NCI-H146 treated with DMSO at 0.1 percent for 48 hours (cell line): Measurements from ENCODE around the gene C9orf85.
A peak's percentile ranks its signal among the peaks of the same experiment; 100 is the strongest.

Experiments
- DNase-seq: peaks from one replicate; lab custom pipeline; 2025; ENCODE audit not compliant: unreplicated experiment; lab: John Stamatoyannopoulos, UW

Gene C9orf85

GRCh38 chr9:71901695-71902597, 9.5 kb upstream of the C9orf85 start:
- no peak for DNase-seq

GRCh38 chr9:71904076-71904475, 7.4 kb upstream of the C9orf85 start:
- DNase-seq, result no peak

- no peak for DNase-seq
Observed at GRCh38 chr9:71908825-71909224, 2.6 kb upstream of the C9orf85 start.

- DNase-seq, result peak; percentile 14
Observed at GRCh38 chr9:71909887-71910649, 1.4 kb upstream of the C9orf85 start.

- no peak for DNase-seq
Observed at GRCh38 chr9:71910650-71911060, 784 bp upstream of the C9orf85 start.

- DNase-seq, result no peak
Observed at GRCh38 chr9:71911908-71912335, 483 bp downstream of the C9orf85 start.

- DNase-seq, result no peak
Observed at GRCh38 chr9:71915495-71915894, 4.1 kb downstream of the C9orf85 start.

- no peak for DNase-seq
Observed at GRCh38 chr9:71916834-71917534, 5.5 kb downstream of the C9orf85 start.

- DNase-seq, result no peak
Observed at GRCh38 chr9:71918419-71918818, 7.0 kb downstream of the C9orf85 start.

- no peak for DNase-seq
Observed at GRCh38 chr9:71920456-71921189, 9.2 kb downstream of the C9orf85 start.

- DNase-seq, result no peak
Observed at GRCh38 chr9:71921190-71921814, 9.9 kb downstream of the C9orf85 start.

- DNase-seq, result no peak
Observed at GRCh38 chr9:71924576-71924975, 13.1 kb downstream of the C9orf85 start.

- no peak for DNase-seq
Observed at GRCh38 chr9:71925834-71926233, 14.4 kb downstream of the C9orf85 start.

GRCh38 chr9:71928376-71928775, 16.9 kb downstream of the C9orf85 start:
- DNase-seq, result no peak

GRCh38 chr9:71928806-71929205, 17.4 kb downstream of the C9orf85 start:
- DNase-seq, result no peak

- no peak for DNase-seq
Observed at GRCh38 chr9:71929223-71929622, 17.8 kb downstream of the C9orf85 start.

- DNase-seq, result no peak
Observed at GRCh38 chr9:71929791-71930440, 18.5 kb downstream of the C9orf85 start.

GRCh38 chr9:71931166-71931565, 19.7 kb downstream of the C9orf85 start:
- DNase-seq, result no peak

GRCh38 chr9:71936066-71936465, 24.6 kb downstream of the C9orf85 start:
- DNase-seq, result no peak
